IMR-90 (cell line): ENCODE data around the gene EPN2. TPM values are rescaled to one million over a fixed set of nuclear protein-coding genes. Genes with fewer than 3 reads are reported as not detected.

Experiments used
- ATAC-seq: fragments of 200-7000 bp; cut with Tn5 transposase; 2 replicates; pipeline ENCODE4 v1.9.1; 2020; ENCODE audit warnings: low read depth, mild to moderate bottlenecking, moderate library complexity
- BruUV-seq: library from RNA; stranded (reverse); fragments of 400-500 nt; replicated peaks from 2 replicates; lab custom pipeline; 2021; lab: Mats Ljungman, UMichigan
- CTCF ChIA-PET: fragments of 300-600 bp; formaldehyde crosslinking; extraction: SDS; loops from one replicate; lab custom pipeline; 2021; ENCODE audit warnings: antibody characterized with exemption; lab: Yijun Ruan, JAX
- POLR2A ChIA-PET: fragments of 300-600 bp; sonication (Branson Sonifier 250); formaldehyde crosslinking; loops from one replicate; lab custom pipeline; 2022; ENCODE audit warnings: antibody characterized with exemption; ENCODE audit not compliant: unreplicated experiment; lab: Charles Lee
- DNase-seq: peaks from one replicate; pipeline ENCODE4 v3.0.0; 2013
- H2AFZ ChIP-seq: replicated peaks from 2 replicates; pipeline ENCODE3; 2013; ENCODE audit warnings: low read length, mild to moderate bottlenecking; ENCODE audit not compliant: poor library complexity
- H2AK5ac ChIP-seq: 2 replicates; pipeline ENCODE4 v1.6.1; 2013; ENCODE audit warnings: low read depth, low read length, inconsistent platforms
- H2AK9ac ChIP-seq: replicated peaks from 2 replicates; pipeline ENCODE3; 2013; ENCODE audit warnings: mild to moderate bottlenecking, low read depth, low read length, moderate library complexity; ENCODE audit not compliant: poor library complexity
- H2BK120ac ChIP-seq: 2 replicates; pipeline ENCODE4 v1.6.1; 2013; ENCODE audit warnings: low read depth, low read length, inconsistent platforms
- H2BK15ac ChIP-seq: 3 replicates; pipeline ENCODE4 v1.6.1; 2013; ENCODE audit warnings: low read depth, low read length, inconsistent platforms
- H2BK20ac ChIP-seq: 2 replicates; pipeline ENCODE4 v1.6.1; 2013; ENCODE audit warnings: low read depth, mild to moderate bottlenecking, inconsistent platforms, low read length, moderate library complexity
- H2BK5ac ChIP-seq: 2 replicates; pipeline ENCODE4 v1.6.1; 2013; ENCODE audit warnings: mild to moderate bottlenecking, low read depth, low read length, inconsistent platforms; ENCODE audit not compliant: poor library complexity, severe bottlenecking
- H3K14ac ChIP-seq: replicated peaks from 2 replicates; pipeline ENCODE4 v1.6.1; 2013; ENCODE audit warnings: low read depth, low read length, inconsistent platforms
- H3K18ac ChIP-seq: 2 replicates; pipeline ENCODE4 v1.6.1; 2013; ENCODE audit warnings: low read depth, low read length, control low read depth
- H3K23ac ChIP-seq: 2 replicates; pipeline ENCODE4 v1.6.1; 2013; ENCODE audit warnings: low read depth, low read length, inconsistent platforms
- H3K27ac ChIP-seq: 2 replicates; pipeline ENCODE4 v1.5.1; 2013; ENCODE audit warnings: mild to moderate bottlenecking, control low read depth, low read length; ENCODE audit not compliant: insufficient read depth
- H3K27me3 ChIP-seq: 2 replicates; pipeline ENCODE4 v1.6.1; 2013; ENCODE audit warnings: low read length; ENCODE audit not compliant: control insufficient read depth, insufficient read depth
- H3K36me3 ChIP-seq: 2 replicates; pipeline ENCODE4 v1.6.1; 2013; ENCODE audit warnings: low read length, mixed read lengths; ENCODE audit not compliant: control insufficient read depth, insufficient read depth
- H3K4ac ChIP-seq: 2 replicates; pipeline ENCODE4 v1.6.1; 2013; ENCODE audit warnings: low read depth, low read length, inconsistent platforms
- H3K4me1 ChIP-seq: 2 replicates; pipeline ENCODE4 v1.6.1; 2013; ENCODE audit warnings: low read length, mixed read lengths; ENCODE audit not compliant: control insufficient read depth, insufficient read depth
- H3K4me2 ChIP-seq: 2 replicates; pipeline ENCODE4 v1.6.1; 2013; ENCODE audit warnings: low read depth, mild to moderate bottlenecking, control low read depth, low read length, moderate library complexity
- H3K4me3 ChIP-seq: 2 replicates; pipeline ENCODE4 v1.5.1; 2013; ENCODE audit warnings: low read depth, mild to moderate bottlenecking, control low read depth, low read length, moderate library complexity; ENCODE audit not compliant: insufficient read depth
- H3K56ac ChIP-seq: 2 replicates; pipeline ENCODE4 v1.6.1; 2013; ENCODE audit warnings: low read length, inconsistent platforms; ENCODE audit not compliant: insufficient read depth; ENCODE audit errors: extremely low read depth
- H3K79me1 ChIP-seq, 2 experiments: 2 replicates each; pipeline ENCODE4 v1.6.1; 2013; ENCODE audit warnings: low read length in 2 of 2, inconsistent platforms in 1 of 2, low read depth in 1 of 2
- H3K9ac ChIP-seq: 2 replicates; pipeline ENCODE4 v1.6.1; 2013; ENCODE audit warnings: low read depth, low read length, control low read depth
- H3K9me1 ChIP-seq: 2 replicates; pipeline ENCODE4 v1.6.1; 2013; ENCODE audit warnings: low read length, inconsistent platforms; ENCODE audit not compliant: insufficient read depth
- H3K9me3 ChIP-seq: 2 replicates; pipeline ENCODE4 v1.6.1; 2013; ENCODE audit warnings: low read length; ENCODE audit not compliant: control insufficient read depth, insufficient read depth
- H4K20me1 ChIP-seq: 2 replicates; pipeline ENCODE4 v1.6.1; 2013; ENCODE audit warnings: low read length, inconsistent platforms; ENCODE audit not compliant: insufficient read depth
- H4K5ac ChIP-seq: 2 replicates; pipeline ENCODE4 v1.6.1; 2013; ENCODE audit warnings: mild to moderate bottlenecking, low read depth, low read length, control low read depth
- H4K8ac ChIP-seq, 2 experiments: 2 replicates each; pipeline ENCODE4 v1.6.1; 2013; ENCODE audit warnings: low read depth in 2 of 2, low read length in 2 of 2, control low read depth in 1 of 2, inconsistent platforms in 1 of 2
- H4K91ac ChIP-seq: 2 replicates; pipeline ENCODE4 v1.6.1; 2013; ENCODE audit warnings: low read depth, low read length, inconsistent platforms; ENCODE audit not compliant: insufficient read depth
- MXI1 ChIP-seq: IDR thresholded peaks from 2 replicates; pipeline ENCODE4 v1.6.1; 2012; ENCODE audit warnings: low read depth, mild to moderate bottlenecking, low read length, moderate library complexity, borderline replicate concordance
- NFE2L2 ChIP-seq: fragments of 150-350 bp; IDR thresholded peaks from 2 replicates; pipeline ENCODE4 v1.6.1; 2016; ENCODE audit warnings: low read depth, mild to moderate bottlenecking, low read length
- WGBS, 2 experiments: methylation state at CpG; one replicate each; pipeline versions ENCODE4 v1.1.5 to v1.1.7; 2013; ENCODE audit warnings: missing lambda C conversion rate in 2 of 2; ENCODE audit not compliant: insufficient read length in 1 of 2; ENCODE audit errors: extremely low coverage in 2 of 2; 5-methylcytosine and 5-hydroxymethylcytosine counted together
- dilution Hi-C: fragments of 300-500 bp; cut with HindIII; formaldehyde crosslinking; loops from one replicate; pipeline ENCODE4 v1.14.3; 2018; ENCODE audit warnings: low sequenced_read_pairs; ENCODE audit not compliant: unreplicated experiment
- in situ Hi-C: fragments of 300-500 bp; cut with MboI; formaldehyde crosslinking; loops from 3 replicates; pipeline ENCODE4 v1.14.3; 2019; ENCODE audit warnings: low sequenced_read_pairs, inconsistent platforms, mixed read lengths
- intact Hi-C: fragments of 100-400 bp; cut with micrococcal nuclease; formaldehyde crosslinking; loops from 2 replicates; pipeline ENCODE4 v1.10.0; 2022
- polyA plus RNA-seq, 3 experiments: library from polyadenylated mRNA; depleted of rRNA; stranded (reverse); fragments of >200 nt; gene quantifications; 2 replicates each; pipeline ENCODE4 v1.2.3, GENCODE V29; 2012; ENCODE audit warnings: low replicate concordance in 1 of 3
- total RNA-seq: library from RNA; depleted of rRNA; stranded (reverse); fragments of >200 nt; gene quantifications from 2 replicates; pipeline ENCODE4 v1.2.3, GENCODE V29; 2012

EPN2 gene
- total and polyA plus RNA-seq, 2 of the 4 experiments (the other 2 are of a cell fraction): 14.9 to 25.3 TPM

DNA sequence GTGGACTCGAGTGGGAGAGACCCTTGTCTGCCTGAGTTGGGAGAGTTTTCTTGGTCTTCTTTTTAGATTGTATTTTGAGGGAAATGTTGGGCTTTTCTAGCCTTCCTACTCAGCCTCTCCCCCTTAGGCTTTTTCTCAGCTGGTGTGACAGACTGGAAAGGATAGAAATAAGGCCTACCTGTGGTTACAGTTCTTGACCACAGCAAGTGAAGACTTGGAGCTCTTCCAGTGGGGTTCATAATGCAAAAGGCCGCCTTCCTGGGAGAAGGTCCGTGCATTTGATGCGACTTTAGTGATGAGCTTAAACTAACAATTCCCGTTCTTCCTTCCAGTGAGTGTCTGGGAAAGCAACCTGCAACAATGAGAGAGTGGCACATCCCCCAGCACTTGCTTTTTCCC is 68.6 kb downstream of the EPN2 start:
- intact Hi-C loops: no loop called here
- 93% methylated on average over 2 of the region's 5 CpGs; no CpG with 5 or more reads in 1 of the 2 experiments for WGBS, 2 experiments

More for the DNA sequence above, 68.6 kb downstream of the EPN2 start:
- no peak overlapping the region for H2AK5ac ChIP-seq
- ChIA-PET CTCF (no interaction called here), POLR2A (no interaction called here)
- no peak overlapping the region for H2AFZ ChIP-seq
- H4K20me1 ChIP-seq: peaks cover 32% of the 10 kb centered on the region
- no peak overlapping the region for H3K56ac ChIP-seq
- H2AK9ac ChIP-seq: no peak overlapping the region
- DNase-seq: no peak
- H3K14ac ChIP-seq: no peak overlapping the region
- no peak overlapping the region for H3K23ac ChIP-seq
- H4K8ac ChIP-seq: no peak overlapping the region
- H3K27ac ChIP-seq: no peak overlapping the region
- H4K91ac ChIP-seq: no peak overlapping the region
- ATAC-seq: no peak
- H3K9me1 ChIP-seq: peaks cover 39% of the 10 kb centered on the region
- H2BK20ac ChIP-seq: no peak overlapping the region
- H3K4ac ChIP-seq: no peak overlapping the region
- H3K4me1 ChIP-seq: peaks cover 5% of the 10 kb centered on the region; the same call in 1 of the 2 replicates
- no peak overlapping the region for H2BK5ac ChIP-seq
- no peak overlapping the region for H3K4me2 ChIP-seq
- no peaks in the 10 kb centered on the region for H3K27me3 ChIP-seq
- no peak overlapping the region for H4K5ac ChIP-seq
- H3K18ac ChIP-seq: no peak overlapping the region
- BruUV-seq: no TSS peak
- in situ Hi-C loops (no loop called here), dilution Hi-C loops (no loop called here)
- no peak overlapping the region for H2BK15ac ChIP-seq
- no peak overlapping the region for H3K9ac ChIP-seq
- no peak overlapping the region for H3K4me3 ChIP-seq
- no peak overlapping the region for H2BK120ac ChIP-seq
- H3K36me3 ChIP-seq: peaks cover 16% of the 10 kb centered on the region
- H3K79me1 ChIP-seq: peaks cover 32 to 91% of the 10 kb centered on the region in 2 experiments
- TF ChIP-seq MXI1: no peak
- TF ChIP-seq NFE2L2: no peak
- H3K9me3 ChIP-seq: no peaks in the 10 kb centered on the region
